Mucosa of descending colon (tissue), 3 donors: ENCODE results near the gene OBP2A. TPM values are rescaled to one million over a fixed set of nuclear protein-coding genes. Genes with fewer than 3 reads are reported as not detected.
"Not testable (repeated sequence)": the region's sequence is repeated elsewhere in the genome, so short reads cannot be mapped to it uniquely, and the experiment has no call there.

Source experiments
- ATAC-seq: fragments of 200-7000 bp; cut with Tn5 transposase; one replicate; pipeline ENCODE4 v1.9.1; 2020; ENCODE audit warnings: mild to moderate bottlenecking, moderate library complexity
- DNase-seq, 3 donors: peaks; one replicate each; pipeline ENCODE4 v3.0.0-alpha.2; 2020
- H3K36me3 ChIP-seq: fragments of 200-600 bp; one replicate; pipeline ENCODE4 v1.8.0; 2021; ENCODE audit warnings: low read depth, mild to moderate bottlenecking
- H3K4me1 ChIP-seq: fragments of 200-600 bp; one replicate; pipeline ENCODE4 v1.8.0; 2021; ENCODE audit warnings: low read depth, mild to moderate bottlenecking
- H3K4me3 ChIP-seq: fragments of 200-600 bp; one replicate; pipeline ENCODE4 v1.8.0; 2021; ENCODE audit warnings: mild to moderate bottlenecking
- H3K9me3 ChIP-seq: fragments of 200-600 bp; one replicate; pipeline ENCODE4 v1.8.0; 2021; ENCODE audit warnings: mild to moderate bottlenecking
- intact Hi-C, 2 donors: fragments of 100-400 bp; cut with DNase I in 1 of 2; cut with micrococcal nuclease in 1 of 2; formaldehyde crosslinking; loops; one replicate each; pipeline versions ENCODE4 v1.11.0 to v1.11.1; 2022; cut with DNase I, micrococcal nuclease
- total RNA-seq, 3 donors: library from RNA; stranded (reverse); fragmentation: NEBNext Ultra II Directional in 2 of 3; extraction: Animal tissue kit (Norgen Biotek cat#: 25700) in 2 of 3; gene quantifications; one replicate each; pipeline versions ENCODE4 v1.2.1 to v1.2.4, GENCODE V29; 2021 to 2023
- TF ChIP-seq, protein P1 (sequence below): fragments of 200-600 bp; IDR thresholded peaks from one replicate; pipeline ENCODE4 v1.8.0; 2022; ENCODE audit warnings: antibody characterized with exemption, mild to moderate bottlenecking
- donor health status: DM: no; HTN: no; CAD: no; lungs with moderate emphysema.
- donor health status: DM: no; HTN: no; CAD: no.
- donor health status: DM: no; HTN: yes; CAD: no.

Gene OBP2A
- total RNA-seq, 3 donors from 2014 or later, result not detected

DNA sequence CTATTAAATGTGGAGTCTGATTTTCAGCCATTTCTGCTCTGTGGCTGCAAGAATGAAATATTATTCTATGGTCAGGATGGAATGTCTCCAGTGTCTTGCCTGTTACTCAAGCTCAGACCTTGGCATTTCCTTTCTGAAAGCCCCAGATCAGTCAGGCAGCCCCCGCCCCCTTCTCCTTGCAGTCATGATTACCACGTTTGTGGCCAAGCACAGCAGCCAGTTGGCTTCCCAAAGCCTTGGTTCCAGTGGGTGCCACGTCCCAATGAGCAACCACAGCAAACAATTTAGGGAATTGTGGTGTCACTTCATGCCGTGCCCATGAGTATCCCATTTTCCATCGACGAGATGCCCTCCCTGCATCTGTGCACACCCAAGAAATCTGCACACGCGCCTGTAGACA, 9.7 kb upstream of the OBP2A start:
- DNase-seq, result no peak
- TF ChIP-seq, protein P1, sequence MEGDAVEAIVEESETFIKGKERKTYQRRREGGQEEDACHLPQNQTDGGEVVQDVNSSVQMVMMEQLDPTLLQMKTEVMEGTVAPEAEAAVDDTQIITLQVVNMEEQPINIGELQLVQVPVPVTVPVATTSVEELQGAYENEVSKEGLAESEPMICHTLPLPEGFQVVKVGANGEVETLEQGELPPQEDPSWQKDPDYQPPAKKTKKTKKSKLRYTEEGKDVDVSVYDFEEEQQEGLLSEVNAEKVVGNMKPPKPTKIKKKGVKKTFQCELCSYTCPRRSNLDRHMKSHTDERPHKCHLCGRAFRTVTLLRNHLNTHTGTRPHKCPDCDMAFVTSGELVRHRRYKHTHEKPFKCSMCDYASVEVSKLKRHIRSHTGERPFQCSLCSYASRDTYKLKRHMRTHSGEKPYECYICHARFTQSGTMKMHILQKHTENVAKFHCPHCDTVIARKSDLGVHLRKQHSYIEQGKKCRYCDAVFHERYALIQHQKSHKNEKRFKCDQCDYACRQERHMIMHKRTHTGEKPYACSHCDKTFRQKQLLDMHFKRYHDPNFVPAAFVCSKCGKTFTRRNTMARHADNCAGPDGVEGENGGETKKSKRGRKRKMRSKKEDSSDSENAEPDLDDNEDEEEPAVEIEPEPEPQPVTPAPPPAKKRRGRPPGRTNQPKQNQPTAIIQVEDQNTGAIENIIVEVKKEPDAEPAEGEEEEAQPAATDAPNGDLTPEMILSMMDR, result no peak

DNA sequence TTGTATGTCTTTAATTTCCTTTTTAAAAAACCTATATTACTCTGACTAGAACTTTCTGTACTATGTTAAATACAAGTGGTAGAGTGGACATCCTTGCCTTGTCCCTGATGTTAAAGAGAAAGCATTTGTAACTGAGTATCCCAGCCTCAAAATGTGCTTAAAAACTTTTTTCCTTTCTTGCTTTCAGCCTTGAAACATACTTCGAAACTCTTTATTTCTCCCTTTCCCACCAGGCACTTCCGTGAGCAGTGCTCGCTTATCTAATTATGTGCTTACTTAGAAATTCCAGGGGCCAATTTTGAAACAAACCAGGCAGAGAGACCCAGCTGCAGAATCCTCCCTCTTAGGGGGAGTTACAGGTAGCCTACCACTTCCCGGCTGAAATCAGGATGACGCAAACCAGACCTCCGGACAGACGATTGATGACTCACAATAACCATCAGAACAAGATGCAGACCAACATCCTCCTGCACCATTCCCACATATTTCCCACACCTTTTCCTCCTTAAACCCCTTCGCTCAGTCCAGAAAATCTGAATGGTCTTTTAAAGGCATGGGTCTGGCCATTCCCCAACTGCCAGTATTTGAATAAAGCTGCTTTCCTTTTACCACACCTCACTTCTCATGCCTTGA, 2.5 kb upstream of the OBP2A start:
- H3K4me3 ChIP-seq, intact Hi-C loops, ATAC-seq, H3K4me1 ChIP-seq, H3K9me3 ChIP-seq, H3K36me3 ChIP-seq, DNase-seq: not testable (repeated sequence)

More for the DNA sequence above, 9.7 kb upstream of the OBP2A start:
- H3K4me1 ChIP-seq, result no peaks in the 10 kb centered on the region
- no peaks in the 10 kb centered on the region for H3K9me3 ChIP-seq
- intact Hi-C loops, result no loop called here
- H3K4me3 ChIP-seq, result no peak overlapping the region
- H3K36me3 ChIP-seq, result no peaks in the 10 kb centered on the region
- no peak for ATAC-seq

- DNase-seq (no peak), ATAC-seq (no peak)
- TF ChIP-seq, protein P1, result no peak
- H3K9me3 ChIP-seq, result no peaks in the 10 kb centered on the region
- no peak overlapping the region for H3K4me3 ChIP-seq
- no peaks in the 10 kb centered on the region for H3K4me1 ChIP-seq
- intact Hi-C loops, result no loop called here
- H3K36me3 ChIP-seq, result no peaks in the 10 kb centered on the region
Observed at GRCh38 chr9:135544981-135545635, 818 bp upstream of the OBP2A start.

- H3K36me3 ChIP-seq, intact Hi-C loops, DNase-seq, H3K4me1 ChIP-seq, ATAC-seq, H3K4me3 ChIP-seq, H3K9me3 ChIP-seq: not testable (repeated sequence)
Observed at GRCh38 chr9:135546792-135547617, 1.1 kb downstream of the OBP2A start.

DNA sequence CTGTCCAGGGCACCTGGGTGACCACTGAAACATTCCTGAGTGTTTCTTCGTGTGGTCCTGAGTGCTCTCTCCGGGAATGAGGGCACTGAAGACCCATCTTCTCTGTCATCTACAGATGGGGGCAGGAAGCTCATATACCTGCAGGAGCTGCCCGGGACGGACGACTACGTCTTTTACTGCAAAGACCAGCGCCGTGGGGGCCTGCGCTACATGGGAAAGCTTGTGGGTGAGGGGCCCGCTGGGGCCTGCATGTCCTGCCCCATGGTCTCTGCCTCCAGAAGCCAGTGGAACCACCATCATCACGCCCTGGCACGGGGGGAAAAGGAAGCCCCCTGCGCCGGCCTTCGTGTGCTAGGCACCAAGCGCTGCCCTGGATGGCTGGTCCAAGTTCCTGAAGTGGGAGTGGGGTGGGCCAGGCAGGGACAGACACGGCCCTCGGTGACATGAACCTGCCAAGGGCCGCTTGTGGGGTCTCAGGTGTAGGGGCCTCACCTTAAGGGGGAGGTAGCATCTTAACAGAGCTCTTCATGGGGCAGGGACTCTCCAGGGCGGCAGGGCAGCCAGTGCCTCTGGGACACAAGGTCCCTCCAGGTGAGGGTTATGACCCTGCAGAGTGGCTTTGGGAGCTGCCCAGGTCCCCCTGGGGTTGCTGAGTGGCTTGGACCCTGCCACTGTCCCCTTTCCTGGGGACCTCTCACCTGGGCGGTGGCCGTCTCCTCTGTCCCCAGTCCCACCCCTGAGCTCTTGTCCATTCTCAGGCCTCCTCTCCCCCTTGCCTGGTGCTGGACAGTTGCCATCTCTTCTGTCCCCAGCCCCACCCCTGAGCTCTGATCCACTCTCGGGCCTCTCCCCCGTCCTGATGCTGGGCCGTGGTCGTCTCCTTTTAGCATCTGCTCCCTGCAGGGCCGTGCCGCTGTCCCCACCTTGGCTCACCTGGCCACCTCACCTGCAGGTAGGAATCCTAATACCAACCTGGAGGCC, 2.1 kb downstream of the OBP2A start:
- Histone ChIP-seq H3K9me3 (no peaks in the 10 kb centered on the region), H3K4me3 (no peak overlapping the region), H3K4me1 (no peaks in the 10 kb centered on the region), H3K36me3 (no peaks in the 10 kb centered on the region)
- ATAC-seq (no peak), DNase-seq (no peak)
- TF ChIP-seq, protein P1, result no peak
- intact Hi-C loops, result no loop called here

DNA sequence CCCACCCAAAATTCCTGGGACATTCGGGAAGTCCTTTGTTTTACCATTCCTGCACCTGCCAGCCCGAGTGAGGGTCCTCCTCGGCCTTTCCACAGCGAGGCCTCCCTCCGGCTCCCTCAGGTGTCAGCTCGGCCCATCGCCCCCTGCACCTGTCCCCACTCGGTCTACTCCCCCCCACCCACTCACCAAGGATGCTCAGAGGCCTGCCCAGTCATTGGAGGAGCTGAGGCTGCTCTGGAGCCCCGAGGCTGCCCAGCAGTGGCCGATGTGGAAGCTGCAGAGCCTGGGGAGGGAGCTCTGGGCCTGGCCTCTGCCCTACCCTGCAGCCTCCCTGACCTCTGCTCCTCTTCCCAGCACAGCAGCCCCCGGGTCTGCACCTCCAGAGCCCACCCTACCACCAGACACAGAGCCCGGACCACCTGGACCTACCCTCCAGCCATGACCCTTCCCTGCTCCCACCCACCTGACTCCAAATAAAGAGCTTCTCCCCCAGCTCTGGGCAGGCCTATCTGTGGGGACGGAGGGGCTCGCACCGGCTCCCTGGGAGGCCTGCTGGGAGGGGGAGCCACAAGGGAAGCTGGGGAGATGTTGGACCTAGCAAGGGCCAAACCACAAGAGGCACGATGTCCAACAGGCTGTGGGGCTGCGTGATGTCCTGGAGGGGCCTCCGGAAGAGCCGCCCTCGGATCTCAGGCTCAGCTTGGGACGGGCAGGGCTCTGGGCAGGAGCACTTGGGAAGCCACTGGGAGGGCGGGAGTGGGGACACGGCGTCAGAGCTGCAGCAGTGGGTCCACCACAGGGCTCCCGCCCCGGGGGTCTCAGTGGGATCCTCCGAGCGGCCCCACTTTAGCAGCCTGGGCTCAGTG, 3.8 kb downstream of the OBP2A start:
- H3K9me3 ChIP-seq, H3K4me3 ChIP-seq, DNase-seq, intact Hi-C loops, H3K36me3 ChIP-seq, H3K4me1 ChIP-seq, ATAC-seq: not testable (repeated sequence)
